8988T (cell line): ENCODE measurements around the gene ICE2.
"Not testable (repeated sequence)": the region's sequence is repeated elsewhere in the genome, so short reads cannot be mapped to it uniquely, and the experiment has no call there.

Source experiments
- DNase-seq: peaks from one replicate; pipeline ENCODE4 v3.0.0; 2011

ICE2 gene

DNA sequence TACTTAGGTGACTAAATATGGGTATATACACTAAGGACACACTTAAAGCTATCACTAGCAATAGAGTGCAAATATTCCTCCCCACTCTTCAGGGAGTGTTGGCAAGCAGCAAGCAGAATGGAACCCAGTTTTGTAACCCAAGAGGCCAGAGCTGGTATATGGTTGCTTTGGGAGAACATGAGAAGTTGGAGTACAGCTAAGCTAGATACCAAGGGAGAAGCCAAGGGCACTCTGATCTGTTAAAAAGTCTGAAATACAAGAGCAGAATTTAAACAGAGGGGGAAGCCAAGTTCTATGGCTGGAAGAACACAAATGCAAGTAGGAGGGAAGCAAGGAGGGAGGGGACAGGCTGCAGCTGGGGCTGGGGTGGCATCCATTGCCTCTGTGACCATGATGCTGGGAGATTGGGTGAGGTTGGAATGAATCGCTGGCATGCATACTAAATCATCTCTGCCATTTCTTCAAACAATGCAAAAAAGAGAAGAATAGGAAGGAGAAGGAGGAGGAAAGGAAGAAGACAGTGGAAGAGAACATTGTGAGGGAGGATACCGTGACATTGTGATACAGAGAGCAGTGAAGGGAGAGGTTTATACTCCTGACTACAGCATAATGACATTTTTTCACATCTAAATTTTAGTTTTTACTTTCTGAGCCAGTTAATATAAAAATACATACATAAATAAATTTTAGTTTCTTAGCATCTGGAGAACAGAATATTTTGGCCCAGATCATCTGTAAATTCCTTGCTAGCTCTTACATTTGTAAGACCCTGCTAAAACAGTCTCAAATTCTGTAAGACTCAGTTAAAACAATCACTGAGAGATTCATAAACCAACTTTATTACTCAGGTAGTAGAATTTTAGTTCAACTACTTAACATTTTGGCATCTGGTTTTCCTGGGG is 72.2 kb downstream of the ICE2 start:
- no peak for DNase-seq

DNA sequence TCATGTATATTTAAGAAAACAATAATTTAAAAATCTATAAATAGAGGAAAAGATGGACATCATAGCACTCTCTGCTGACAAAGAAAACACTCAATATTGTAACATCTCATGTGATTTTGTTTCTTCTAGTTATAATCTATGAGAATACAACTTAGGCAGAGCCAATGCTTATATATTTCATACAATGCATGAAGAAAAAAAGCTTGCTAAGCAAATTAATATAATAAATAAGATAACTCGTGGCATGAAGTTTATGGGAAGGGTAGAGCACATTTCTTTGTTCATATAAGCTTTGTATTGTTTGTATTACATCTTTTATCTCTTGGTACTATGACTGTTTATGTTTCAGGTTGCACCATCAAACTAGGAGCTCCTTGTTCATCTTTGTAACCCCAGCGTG is 73.5 kb downstream of the ICE2 start:
- DNase-seq = no peak

- not testable (repeated sequence) for DNase-seq
Measured at GRCh38 chr15:60404351-60404750, 74.6 kb downstream of the ICE2 start.

DNA sequence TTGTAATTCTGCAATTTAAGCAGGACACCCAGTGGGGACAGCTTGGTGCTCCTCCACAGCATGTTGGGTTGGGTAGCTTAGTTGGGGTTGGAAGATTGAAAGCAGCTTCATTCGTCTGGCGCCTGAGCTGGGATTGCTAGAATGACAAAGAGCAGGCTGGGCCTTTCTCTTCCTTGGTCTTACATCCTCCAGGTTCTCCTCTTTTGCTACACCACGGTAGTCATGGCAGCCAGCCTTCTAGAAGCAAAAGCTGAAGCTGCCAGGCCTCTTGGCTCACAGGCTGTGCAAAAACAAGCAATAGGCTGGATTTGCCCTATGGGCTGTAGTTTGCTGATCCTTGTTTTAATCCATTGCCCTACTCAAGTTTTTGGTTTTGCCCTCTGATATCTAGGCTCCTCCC is 78.0 kb downstream of the ICE2 start:
- DNase-seq = no peak

GRCh38 chr15:60399931-60400330 is 79.0 kb downstream of the ICE2 start:
- no peak for DNase-seq

DNA sequence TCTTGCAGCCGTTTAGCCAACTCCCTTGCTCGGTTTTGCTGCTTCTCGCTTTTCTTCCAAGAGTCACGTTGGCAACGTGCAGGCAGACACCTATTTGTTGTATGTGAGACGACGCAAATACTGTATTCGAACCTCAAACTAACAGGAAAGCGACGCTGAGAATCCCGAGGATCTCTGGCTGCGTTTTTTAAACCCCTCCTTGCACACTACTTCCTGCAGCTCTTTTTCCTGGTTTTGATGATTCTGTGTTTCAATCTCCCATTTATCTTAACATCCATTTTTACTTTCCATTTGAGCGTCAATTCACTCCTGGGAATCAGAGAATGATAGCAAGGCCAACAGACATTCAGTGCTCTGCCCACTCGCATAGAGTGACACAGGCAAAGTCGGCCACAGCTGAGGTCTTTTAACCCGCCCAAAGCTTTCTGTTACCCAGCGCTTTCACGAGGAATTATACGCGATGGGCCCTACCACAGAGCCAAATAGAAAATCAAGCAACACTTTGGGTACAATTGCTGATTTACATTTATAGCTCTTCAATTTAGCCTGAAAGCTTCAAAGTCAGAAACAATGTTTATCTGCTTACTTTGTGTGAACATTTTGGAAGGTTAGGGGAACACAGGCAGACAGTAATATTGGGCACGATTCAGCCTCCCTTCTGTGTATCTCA is 79.6 kb downstream of the ICE2 start:
- DNase-seq = no peak

- peak; percentile 64 for DNase-seq
Measured at GRCh38 chr15:60397772-60398445, 81.0 kb downstream of the ICE2 start, which contains the start of gene ANXA2. Gene ANXA2 (minus strand): TSS chr15:60397986. CDS start chr15:60386075, 11,911 bp downstream.

- DNase-seq = no peak
Measured at GRCh38 chr15:60396958-60397771, 81.8 kb downstream of the ICE2 start.

GRCh38 chr15:60396560-60396957 is 82.4 kb downstream of the ICE2 start:
- DNase-seq = no peak

- no peak for DNase-seq
Measured at GRCh38 chr15:60396100-60396499, 82.8 kb downstream of the ICE2 start.

GRCh38 chr15:60395276-60396011 is 83.5 kb downstream of the ICE2 start:
- no peak for DNase-seq

- no peak for DNase-seq
Measured at GRCh38 chr15:60394689-60395097, 84.2 kb downstream of the ICE2 start.

DNA sequence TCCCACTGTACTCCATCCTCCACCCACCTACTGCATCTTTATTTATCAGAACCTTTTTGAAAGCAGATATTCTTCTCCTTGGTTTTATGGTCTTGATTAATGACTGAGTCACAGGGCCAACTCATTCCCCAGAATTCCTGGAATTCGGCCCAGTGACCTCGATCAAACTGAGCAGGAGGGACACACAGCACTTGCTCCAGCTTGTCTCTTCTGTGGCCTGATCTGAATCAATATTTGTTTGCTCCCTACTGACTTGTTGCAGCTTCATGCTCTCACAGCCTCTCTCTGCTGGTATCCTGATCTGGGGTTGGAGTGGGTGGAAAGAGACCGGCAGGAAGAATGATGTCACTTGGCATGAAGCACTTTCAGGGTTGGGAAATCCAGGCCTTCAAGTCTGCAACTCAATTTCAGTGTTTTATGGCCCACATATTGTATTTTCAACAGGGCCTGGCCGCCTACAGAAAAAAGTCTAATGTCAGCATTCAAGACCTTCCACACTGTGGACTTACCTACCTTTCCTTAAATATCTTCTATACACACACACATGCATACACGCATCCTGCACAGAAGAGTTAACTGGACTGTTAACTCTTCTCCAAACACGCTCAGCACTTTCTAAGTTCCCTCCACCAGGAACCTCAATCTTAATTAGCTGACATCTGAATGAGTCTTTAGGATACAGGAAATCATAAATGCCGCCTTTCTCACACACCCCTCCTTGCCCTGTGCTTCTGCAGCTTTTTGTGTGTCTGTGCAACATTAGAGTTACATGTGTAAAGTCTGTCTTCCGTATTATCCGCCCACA is 85.8 kb downstream of the ICE2 start:
- DNase-seq = no peak

GRCh38 chr15:60392601-60392985 is 86.3 kb downstream of the ICE2 start:
- DNase-seq = no peak

- no peak for DNase-seq
Measured at GRCh38 chr15:60391722-60392315, 87.1 kb downstream of the ICE2 start.

- DNase-seq = no peak
Measured at GRCh38 chr15:60390871-60391501, 88.0 kb downstream of the ICE2 start.

DNA sequence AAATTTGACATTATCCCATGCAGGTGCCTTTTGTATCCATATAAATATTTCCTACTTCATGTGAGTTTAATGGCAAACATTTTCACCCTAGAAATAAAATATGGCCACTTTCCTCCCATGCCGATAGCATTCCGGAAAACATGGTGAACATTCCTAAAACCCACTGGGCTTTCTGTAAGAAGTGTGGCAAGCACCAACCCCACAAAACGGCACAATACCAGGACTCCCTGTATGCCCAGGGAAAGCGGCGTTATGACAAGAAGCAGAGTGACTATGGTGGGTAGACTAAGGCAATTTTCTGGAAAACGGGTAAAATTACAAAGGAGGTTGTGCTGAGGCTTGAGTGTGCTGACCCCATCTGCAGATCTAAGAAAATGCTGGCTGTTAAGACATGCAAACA is 88.7 kb downstream of the ICE2 start:
- no peak for DNase-seq

- no peak for DNase-seq
Measured at GRCh38 chr15:60389261-60390077, 89.5 kb downstream of the ICE2 start.

DNA sequence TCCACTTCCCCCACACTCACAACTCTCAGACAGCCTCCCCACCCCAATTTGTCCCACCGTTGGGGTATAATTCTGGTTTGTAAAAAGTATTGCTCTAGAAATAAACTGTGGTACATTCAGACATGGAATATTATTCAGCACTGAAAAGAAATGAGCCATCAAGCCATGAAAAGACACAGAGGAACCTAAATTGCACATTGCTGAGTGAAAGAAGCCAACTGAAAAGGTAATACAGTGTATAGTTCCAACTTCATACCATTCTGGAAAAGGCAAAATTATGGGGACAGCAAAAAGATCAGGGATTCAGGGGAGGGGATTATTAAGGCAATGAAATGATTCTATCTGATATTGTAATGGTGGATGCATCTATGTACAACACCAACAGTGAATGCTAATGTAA is 91.6 kb downstream of the ICE2 start:
- no peak for DNase-seq
